Chondrocyte (in vitro differentiated cells): ENCODE data around the gene PLOD3. TPM values are rescaled to one million over a fixed set of nuclear protein-coding genes. Genes with fewer than 3 reads are reported as not detected.

Source experiments
- DNase-seq: peaks from one replicate; pipeline ENCODE4 v3.0.0; 2021; ENCODE audit warnings: mixed read lengths, low spot score
- H3K27ac Mint-ChIP-seq: one replicate; pipeline ENCODE4 v1.8.0; 2021; ENCODE audit warnings: mild to moderate bottlenecking, moderate library complexity, mixed read lengths; ENCODE audit not compliant: unreplicated experiment
- H3K27me3 Mint-ChIP-seq: 2 replicates; pipeline ENCODE4 v1.8.0; 2021; ENCODE audit warnings: low read depth, mixed read lengths
- H3K36me3 Mint-ChIP-seq: 2 replicates; pipeline ENCODE4 v1.8.0; 2021; ENCODE audit warnings: low read depth, mixed read lengths
- H3K4me1 Mint-ChIP-seq: 2 replicates; pipeline ENCODE4 v1.8.0; 2021; ENCODE audit warnings: low read depth, mild to moderate bottlenecking, mixed read lengths
- H3K4me3 Mint-ChIP-seq: one replicate; pipeline ENCODE4 v1.8.0; 2021; ENCODE audit warnings: mild to moderate bottlenecking, moderate library complexity, mixed read lengths; ENCODE audit not compliant: unreplicated experiment
- H3K9me3 Mint-ChIP-seq: 2 replicates; pipeline ENCODE4 v1.8.0; 2021; ENCODE audit warnings: low read depth, mixed read lengths
- total RNA-seq: library from RNA; stranded (reverse); gene quantifications from 3 replicates; pipeline ENCODE4 v1.2.1, GENCODE V29; 2021
- TF ChIP-seq, protein P1 (sequence below): fragments of 200-600 bp; sonication (generic); IDR thresholded peaks from 2 replicates; pipeline ENCODE4 v1.5.0; 2021; ENCODE audit warnings: antibody characterized with exemption, mild to moderate bottlenecking, moderate library complexity

The PLOD3 gene
- total RNA-seq, 1 donor from 2014 or later: 156 TPM

DNA sequence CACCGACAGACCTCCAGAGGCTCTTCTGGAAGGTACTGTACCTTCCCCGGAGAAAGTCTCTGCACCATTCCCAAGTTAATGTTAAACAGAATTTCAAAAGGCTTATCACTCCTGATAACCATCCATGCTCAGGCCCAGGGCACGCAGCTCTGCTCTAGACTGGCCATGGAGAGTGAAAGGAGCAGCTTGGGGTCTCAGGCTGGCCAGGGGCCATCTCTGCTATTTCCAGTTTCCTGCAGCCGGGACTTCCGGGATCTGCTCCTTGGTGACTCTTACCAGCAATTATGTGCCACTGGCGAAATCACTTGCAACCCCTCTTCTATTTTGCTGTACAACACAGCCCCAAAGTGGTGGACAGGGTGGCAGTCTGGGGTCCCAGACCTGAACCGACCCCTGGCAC, 14.3 kb upstream of the PLOD3 start:
- TF ChIP-seq, protein P1, sequence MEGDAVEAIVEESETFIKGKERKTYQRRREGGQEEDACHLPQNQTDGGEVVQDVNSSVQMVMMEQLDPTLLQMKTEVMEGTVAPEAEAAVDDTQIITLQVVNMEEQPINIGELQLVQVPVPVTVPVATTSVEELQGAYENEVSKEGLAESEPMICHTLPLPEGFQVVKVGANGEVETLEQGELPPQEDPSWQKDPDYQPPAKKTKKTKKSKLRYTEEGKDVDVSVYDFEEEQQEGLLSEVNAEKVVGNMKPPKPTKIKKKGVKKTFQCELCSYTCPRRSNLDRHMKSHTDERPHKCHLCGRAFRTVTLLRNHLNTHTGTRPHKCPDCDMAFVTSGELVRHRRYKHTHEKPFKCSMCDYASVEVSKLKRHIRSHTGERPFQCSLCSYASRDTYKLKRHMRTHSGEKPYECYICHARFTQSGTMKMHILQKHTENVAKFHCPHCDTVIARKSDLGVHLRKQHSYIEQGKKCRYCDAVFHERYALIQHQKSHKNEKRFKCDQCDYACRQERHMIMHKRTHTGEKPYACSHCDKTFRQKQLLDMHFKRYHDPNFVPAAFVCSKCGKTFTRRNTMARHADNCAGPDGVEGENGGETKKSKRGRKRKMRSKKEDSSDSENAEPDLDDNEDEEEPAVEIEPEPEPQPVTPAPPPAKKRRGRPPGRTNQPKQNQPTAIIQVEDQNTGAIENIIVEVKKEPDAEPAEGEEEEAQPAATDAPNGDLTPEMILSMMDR: no peak
- Mint-ChIP-seq H3K4me3 (no peak overlapping the region), H3K36me3 (peaks cover 7% of the 10 kb centered on the region), H3K27ac (peak overlapping the region; percentile 75), H3K4me1 (peaks cover 5% of the 10 kb centered on the region), H3K27me3 (no peaks in the 10 kb centered on the region), H3K9me3 (no peaks in the 10 kb centered on the region)
- DNase-seq: no peak

DNA sequence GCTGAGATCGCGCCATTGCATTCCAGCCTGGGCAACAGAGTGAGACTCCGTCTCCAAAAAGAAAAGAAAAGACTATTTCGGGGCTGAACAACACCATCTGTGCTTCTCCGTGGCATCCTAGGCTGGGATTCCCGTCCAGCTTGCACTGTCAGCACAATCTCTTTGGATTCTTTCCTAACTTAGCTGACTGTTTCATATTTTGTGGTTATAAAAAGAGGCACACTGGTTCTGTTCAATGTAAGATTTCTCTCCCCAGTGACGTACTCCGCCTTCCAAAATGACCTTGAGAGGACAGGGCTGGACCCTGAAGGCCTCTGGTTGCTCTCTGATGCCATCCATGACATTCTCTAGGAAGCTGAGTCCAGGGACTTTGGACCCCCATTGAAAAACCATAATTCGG, 9.3 kb upstream of the PLOD3 start:
- no peaks in the 10 kb centered on the region for H3K27me3 Mint-ChIP-seq
- DNase-seq: no peak
- no peak overlapping the region for H3K27ac Mint-ChIP-seq
- no peak overlapping the region for H3K4me3 Mint-ChIP-seq
- H3K36me3 Mint-ChIP-seq: peaks cover 26% of the 10 kb centered on the region
- H3K4me1 Mint-ChIP-seq: peaks cover 2% of the 10 kb centered on the region
- TF ChIP-seq, protein P1: no peak
- H3K9me3 Mint-ChIP-seq: no peaks in the 10 kb centered on the region

DNA sequence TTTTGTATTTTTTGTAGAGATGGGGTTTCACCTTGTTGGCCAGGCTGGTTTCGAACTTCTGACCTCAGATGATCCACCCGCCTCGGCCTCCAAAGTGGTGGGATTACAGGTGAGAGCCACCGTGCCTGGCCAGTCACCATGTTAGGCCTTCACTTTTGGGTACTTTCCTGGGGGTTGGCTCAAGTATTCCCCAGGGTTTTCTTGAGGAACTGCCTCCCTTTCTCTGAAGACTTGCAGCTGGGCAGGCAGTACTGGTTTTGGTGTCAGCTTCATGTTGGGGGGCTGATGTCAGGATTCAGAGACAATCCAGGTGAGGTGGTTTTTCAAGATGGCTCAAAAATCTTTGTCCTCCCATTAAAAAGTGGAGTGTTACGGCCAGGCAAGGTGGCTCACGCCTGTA, 8.3 kb upstream of the PLOD3 start:
- no peaks in the 10 kb centered on the region for H3K9me3 Mint-ChIP-seq
- no peak overlapping the region for H3K4me3 Mint-ChIP-seq
- peaks cover 27% of the 10 kb centered on the region for H3K36me3 Mint-ChIP-seq
- no peaks in the 10 kb centered on the region for H3K27me3 Mint-ChIP-seq
- TF ChIP-seq, protein P1: no peak
- H3K27ac Mint-ChIP-seq: no peak overlapping the region
- no peak for DNase-seq
- H3K4me1 Mint-ChIP-seq: no peaks in the 10 kb centered on the region

DNA sequence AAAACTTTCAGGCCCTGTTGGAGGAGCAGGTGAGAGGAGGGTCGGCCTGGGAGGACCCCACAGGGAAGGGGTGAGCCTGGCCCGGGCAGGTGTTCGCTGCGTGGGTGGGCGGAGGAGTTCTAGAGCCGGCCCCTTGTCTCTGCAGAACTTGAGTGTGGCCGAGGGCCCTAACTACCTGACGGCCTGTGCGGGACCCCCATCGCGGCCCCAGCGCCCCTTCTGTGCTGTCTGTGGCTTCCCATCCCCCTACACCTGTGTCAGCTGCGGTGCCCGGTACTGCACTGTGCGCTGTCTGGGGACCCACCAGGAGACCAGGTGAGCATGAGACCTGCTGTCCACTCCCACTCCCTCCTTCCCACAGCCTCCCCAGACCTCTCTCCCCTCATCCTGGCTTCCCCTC, 6.1 kb upstream of the PLOD3 start:
- no peaks in the 10 kb centered on the region for H3K27me3 Mint-ChIP-seq
- no peak overlapping the region for H3K4me3 Mint-ChIP-seq
- peaks cover 18% of the 10 kb centered on the region for H3K4me1 Mint-ChIP-seq
- H3K9me3 Mint-ChIP-seq: no peaks in the 10 kb centered on the region
- no peak for DNase-seq
- peaks cover 25% of the 10 kb centered on the region for H3K36me3 Mint-ChIP-seq
- TF ChIP-seq, protein P1: no peak
- H3K27ac Mint-ChIP-seq: no peak overlapping the region

DNA sequence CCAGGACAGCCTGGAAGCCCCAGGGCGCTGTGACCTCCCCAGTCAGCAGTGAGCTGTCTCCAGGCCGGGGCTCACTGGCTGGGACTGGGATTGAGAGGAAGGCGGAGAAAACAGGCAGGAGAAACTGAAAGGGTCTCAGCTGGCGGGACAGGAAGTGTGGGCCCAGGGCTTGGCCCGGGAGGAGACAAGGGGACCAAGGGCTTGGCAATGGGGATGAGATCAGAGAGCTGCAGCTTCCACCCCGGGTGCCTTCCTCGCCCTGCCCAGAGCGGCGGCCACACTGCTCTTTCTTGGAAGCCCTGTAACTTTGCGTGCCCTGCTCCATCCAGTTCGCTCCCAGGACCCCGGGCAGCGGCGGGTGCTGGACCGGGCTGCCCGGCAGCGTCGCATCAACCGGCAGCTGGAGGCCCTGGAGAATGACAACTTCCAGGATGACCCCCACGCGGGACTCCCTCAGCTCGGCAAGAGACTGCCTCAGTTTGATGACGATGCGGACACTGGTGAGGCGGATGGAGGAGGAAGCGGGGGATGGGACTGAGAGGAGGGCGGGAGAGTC, 5.0 kb upstream of the PLOD3 start:
- DNase-seq: no peak
- no peaks in the 10 kb centered on the region for H3K27me3 Mint-ChIP-seq
- H3K4me1 Mint-ChIP-seq: peaks cover 19% of the 10 kb centered on the region
- peaks cover 23% of the 10 kb centered on the region for H3K36me3 Mint-ChIP-seq
- no peak overlapping the region for H3K27ac Mint-ChIP-seq
- TF ChIP-seq, protein P1: no peak
- H3K4me3 Mint-ChIP-seq: no peak overlapping the region
- H3K9me3 Mint-ChIP-seq: no peaks in the 10 kb centered on the region
